RWPE1 (cell line): Measurements from ENCODE around the gene CHMP6.

Experiments used
- CTCF ChIA-PET: fragments of 350-600 bp; sonication (Branson Sonifier 250); formaldehyde crosslinking; extraction: SDS; loops from one replicate; lab custom pipeline; 2021; lab: Yijun Ruan, JAX
- POLR2A ChIA-PET: fragments of 400-600 bp; formaldehyde crosslinking; extraction: SDS; loops from one replicate; lab custom pipeline; 2020; ENCODE audit warnings: antibody characterized with exemption; ENCODE audit not compliant: low non-redundant PET; lab: Yijun Ruan, JAX
- DNase-seq: peaks from one replicate; pipeline ENCODE4 v3.0.0; 2012; ENCODE audit warnings: low spot score
- H3K27ac ChIP-seq: fragments of 450-650 bp; 2 replicates; pipeline ENCODE4 v1.5.1; 2017
- CTCF ChIP-seq: fragments of 450-650 bp; conservative IDR thresholded peaks from 2 replicates; pipeline ENCODE4 v1.5.1; 2017; ENCODE audit warnings: low read depth, mild to moderate bottlenecking

Gene CHMP6

GRCh38 chr17:80970762-80971703 is 20.6 kb upstream of the CHMP6 start:
- CTCF ChIA-PET, result interaction anchor here (1.0 kb wide), 1 partner anchor 17 kb away, joined by 4 read pairs; no protein-coding TSS in a partner anchor

GRCh38 chr17:80971704-80972304 is 19.8 kb upstream of the CHMP6 start:
- ChIA-PET CTCF (no interaction called here), POLR2A (no interaction called here)
- H3K27ac ChIP-seq, result no peak overlapping the region
- no peak for DNase-seq
- no peak for TF ChIP-seq CTCF

More at GRCh38 chr17:80970762-80971703, 20.6 kb upstream of the CHMP6 start:
- POLR2A ChIA-PET, result interaction anchor here (0.5 kb wide), 1 partner anchor 46 kb away, joined by 3 read pairs; no protein-coding TSS in a partner anchor
- H3K27ac ChIP-seq, result no peak overlapping the region
- DNase-seq, result no peak
- TF ChIP-seq CTCF, result no peak; the same call in 1 of the 2 replicates

DNA sequence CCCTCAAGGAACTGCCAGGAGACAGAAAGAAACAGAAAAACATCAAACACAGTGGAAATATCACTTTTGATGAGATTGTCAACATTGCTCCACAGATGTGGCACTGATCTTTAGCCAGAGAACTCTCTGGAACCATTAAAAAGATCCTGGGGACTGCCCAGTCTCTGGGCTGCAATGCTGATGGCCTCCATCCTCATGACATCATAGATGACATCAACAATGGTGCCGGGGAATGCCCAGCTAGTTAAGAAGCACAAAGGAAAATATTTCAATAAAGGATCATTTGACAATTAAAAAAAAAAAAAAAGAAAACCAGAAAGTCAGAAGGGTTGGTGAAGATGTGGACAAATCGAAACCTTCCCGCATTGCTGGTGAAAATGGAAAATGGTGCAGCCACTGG is 14.9 kb upstream of the CHMP6 start:
- no peak for TF ChIP-seq CTCF
- no peak for DNase-seq
- no peak overlapping the region for H3K27ac ChIP-seq
- POLR2A ChIA-PET, result no interaction called here
- CTCF ChIA-PET, result no interaction called here

- ChIA-PET CTCF (no interaction called here), POLR2A (no interaction called here)
- DNase-seq, result no peak
- H3K27ac ChIP-seq, result no peak overlapping the region
- TF ChIP-seq CTCF, result no peak
Measured at GRCh38 chr17:80977172-80977571, 14.5 kb upstream of the CHMP6 start.

- CTCF ChIA-PET, result interaction anchor here (0.6 to 1.1 kb wide), 2 partner anchors 316 to 552 kb away, joined by 3 to 4 read pairs; partner anchors contain the start of gene SLC38A10
- DNase-seq, result no peak
- H3K27ac ChIP-seq, result no peak overlapping the region
- POLR2A ChIA-PET, result no interaction called here
- TF ChIP-seq CTCF, result no peak
Measured at GRCh38 chr17:80978499-80979497, 12.8 kb upstream of the CHMP6 start.
